Peyer's patch (tissue), 4 donors: ENCODE measurements around the gene WASHC2C. TPM values are rescaled to one million over a fixed set of nuclear protein-coding genes. Genes with fewer than 3 reads are reported as not detected.
"Not testable (repeated sequence)": the region's sequence is repeated elsewhere in the genome, so short reads cannot be mapped to it uniquely, and the experiment has no call there.

Source experiments
- DNase-seq, 3 donors: peaks; one replicate each; pipeline ENCODE4 v3.0.0-alpha.2; 2017 to 2019
- H3K27ac ChIP-seq, 4 donors: fragments of 200-600 bp; sonication (generic); one replicate each; pipeline ENCODE4 v1.5.1; 2016 to 2019
- H3K27me3 ChIP-seq, 2 donors: fragments of 200-600 bp; sonication (generic); one replicate each; pipeline ENCODE4 v1.5.1; 2019
- H3K36me3 ChIP-seq, 3 donors: fragments of 200-600 bp; sonication (generic); one replicate each; pipeline ENCODE4 v1.5.1; 2016 to 2019
- H3K4me1 ChIP-seq, 4 donors: fragments of 200-600 bp; sonication (generic); one replicate each; pipeline ENCODE4 v1.5.1; 2016 to 2019
- H3K4me3 ChIP-seq, 4 donors: fragments of 200-600 bp; sonication (generic); 1 replicate in 3 of 4; 2 replicates in 1 of 4; pipeline ENCODE4 v1.5.1; 2016 to 2019; ENCODE audit warnings: mild to moderate bottlenecking in 1 of 4
- H3K9me3 ChIP-seq, 4 donors: fragments of 200-600 bp; sonication (generic); one replicate each; pipeline ENCODE4 v1.5.1; 2016 to 2019; ENCODE audit warnings: mild to moderate bottlenecking in 1 of 4
- CTCF ChIP-seq, 6 experiments: fragments of 450-650 bp in 4 of 6; fragments of 200-600 bp in 2 of 6; sonication (generic) in 1 of 6; IDR thresholded peaks; one replicate each; pipeline ENCODE4 v1.5.1; 2017 to 2019; ENCODE audit warnings: antibody characterized with exemption in 6 of 6, mild to moderate bottlenecking in 3 of 6, moderate library complexity in 1 of 6
- POLR2A ChIP-seq, 2 donors: fragments of 450-650 bp; IDR thresholded peaks; one replicate each; pipeline ENCODE4 v1.5.1; 2017; ENCODE audit warnings: antibody characterized with exemption in 2 of 2, mild to moderate bottlenecking in 2 of 2, moderate library complexity in 2 of 2
- small RNA-seq, 2 donors: library from RNA; depleted of rRNA; stranded (forward); fragments of <200 nt; gene quantifications; one replicate each; pipeline ENCODE3, GENCODE V24; 2016
- total RNA-seq, 4 donors: library from RNA; depleted of rRNA; stranded (reverse); fragments of >200 nt; gene quantifications; one replicate each; pipeline ENCODE4 v1.1.0, GENCODE V29; 2016

The WASHC2C gene
- total RNA-seq, 4 donors from 2014 or later, result 40.3 to 70.6 (median 57.7) TPM

- H3K27me3 ChIP-seq, result no peaks in the 10 kb centered on the region
- no peak for DNase-seq
- no peak overlapping the region for H3K4me3 ChIP-seq
- no peaks in the 10 kb centered on the region for H3K4me1 ChIP-seq
- H3K36me3 ChIP-seq, result no peaks in the 10 kb centered on the region
- H3K9me3 ChIP-seq, result no peaks in the 10 kb centered on the region
- no peak overlapping the region for H3K27ac ChIP-seq
- TF ChIP-seq CTCF (IDR thresholded peaks at IDR 0.05), result no peak
- TF ChIP-seq POLR2A (IDR thresholded peaks at IDR 0.05), result no peak
Observed at GRCh38 chr10:45817130-45817859, 90.2 kb downstream of the WASHC2C start.

- H3K4me1 ChIP-seq, result no peaks in the 10 kb centered on the region
- no peaks in the 10 kb centered on the region for H3K36me3 ChIP-seq
- TF ChIP-seq POLR2A (IDR thresholded peaks at IDR 0.05), result no peak
- no peak for TF ChIP-seq CTCF (IDR thresholded peaks at IDR 0.05)
- H3K4me3 ChIP-seq, result no peak overlapping the region
- DNase-seq, result no peak
- no peaks in the 10 kb centered on the region for H3K9me3 ChIP-seq
- H3K27me3 ChIP-seq, result no peaks in the 10 kb centered on the region
- no peak overlapping the region for H3K27ac ChIP-seq
Observed at GRCh38 chr10:45817912-45818311, 90.8 kb downstream of the WASHC2C start.

GRCh38 chr10:45819552-45819951 lies 92.5 kb downstream of the WASHC2C start:
- Histone ChIP-seq H3K27me3 (no peaks in the 10 kb centered on the region), H3K27ac (no peak overlapping the region), H3K4me3 (no peak overlapping the region), H3K9me3 (no peaks in the 10 kb centered on the region), H3K4me1 (no peaks in the 10 kb centered on the region), H3K36me3 (no peaks in the 10 kb centered on the region)
- no peak for DNase-seq
- TF ChIP-seq CTCF (IDR thresholded peaks at IDR 0.05) (no peak), POLR2A (IDR thresholded peaks at IDR 0.05) (no peak)

GRCh38 chr10:45820107-45820830 lies 93.2 kb downstream of the WASHC2C start:
- not testable (repeated sequence) for H3K36me3 ChIP-seq, H3K27me3 ChIP-seq, H3K9me3 ChIP-seq, DNase-seq, H3K4me1 ChIP-seq, H3K4me3 ChIP-seq, H3K27ac ChIP-seq

- DNase-seq, H3K27ac ChIP-seq, H3K4me3 ChIP-seq, H3K27me3 ChIP-seq, H3K9me3 ChIP-seq, H3K36me3 ChIP-seq, H3K4me1 ChIP-seq: not testable (repeated sequence)
Observed at GRCh38 chr10:45822918-45823317, 95.9 kb downstream of the WASHC2C start.

Small RNA genes lying within 50 kb of the gene (small RNA-seq; reads per million reads assigned to genes)
- gene AC012044.1, result 0 reads per million in 2 donors

Other genes starting within 250 kb of the WASHC2C start
- gene ZFAND4, start 54.5 kb upstream of the WASHC2C start, total RNA-seq, result 10 to 100 TPM; 10.4 to 33.0 (median 16.2) TPM
- 10 to 100 TPM; 17.0 to 59.4 (median 47.4) TPM for gene AGAP4, start 120.2 kb downstream of the WASHC2C start, total RNA-seq
- 10 to 100 TPM; 24.5 to 62.2 (median 43.5) TPM for gene TIMM23, start 245.2 kb downstream of the WASHC2C start, total RNA-seq